HG03565 (cell line): ENCODE measurements around the gene ULK4.
"Not testable (repeated sequence)": the region's sequence is repeated elsewhere in the genome, so short reads cannot be mapped to it uniquely, and the experiment has no call there.

ENCODE experiments used
- ATAC-seq: cut with Tn5 transposase; IDR thresholded peaks from one replicate; pipeline ENCODE4 v1.9.1; 2021; ENCODE audit warnings: mild to moderate bottlenecking, moderate library complexity; ENCODE audit not compliant: unreplicated experiment

Gene ULK4

GRCh38 chr3:41792806-41793205 is 169.1 kb downstream of the ULK4 start:
- no peak for ATAC-seq

DNA sequence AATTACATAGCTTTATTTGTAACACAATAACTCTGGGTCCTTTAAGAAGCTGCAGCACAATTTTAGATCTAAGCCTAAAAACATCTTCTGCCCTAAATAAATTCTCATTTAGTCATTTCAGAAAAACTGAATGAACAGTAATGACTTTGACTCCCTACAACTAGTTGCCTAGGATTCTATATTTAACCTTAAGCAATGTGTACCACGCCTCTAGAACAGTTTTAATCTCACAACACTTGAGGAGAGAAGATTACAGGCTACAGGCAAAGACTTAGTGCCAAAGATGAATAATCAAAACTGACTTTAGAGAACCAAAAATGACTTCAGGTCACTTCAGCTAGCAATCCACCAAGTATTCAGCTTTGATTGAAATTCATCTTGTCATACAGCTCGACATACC is 192.8 kb downstream of the ULK4 start:
- ATAC-seq = no peak

GRCh38 chr3:41768363-41768762 is 193.5 kb downstream of the ULK4 start:
- ATAC-seq = no peak

- not testable (repeated sequence) for ATAC-seq
These were observed 199.0 kb downstream of the ULK4 start for GRCh38 chr3:41762867-41763266.

GRCh38 chr3:41753651-41754050 is 208.3 kb downstream of the ULK4 start:
- no peak for ATAC-seq

- no peak for ATAC-seq
These were observed 210.3 kb downstream of the ULK4 start for GRCh38 chr3:41751597-41751996.

DNA sequence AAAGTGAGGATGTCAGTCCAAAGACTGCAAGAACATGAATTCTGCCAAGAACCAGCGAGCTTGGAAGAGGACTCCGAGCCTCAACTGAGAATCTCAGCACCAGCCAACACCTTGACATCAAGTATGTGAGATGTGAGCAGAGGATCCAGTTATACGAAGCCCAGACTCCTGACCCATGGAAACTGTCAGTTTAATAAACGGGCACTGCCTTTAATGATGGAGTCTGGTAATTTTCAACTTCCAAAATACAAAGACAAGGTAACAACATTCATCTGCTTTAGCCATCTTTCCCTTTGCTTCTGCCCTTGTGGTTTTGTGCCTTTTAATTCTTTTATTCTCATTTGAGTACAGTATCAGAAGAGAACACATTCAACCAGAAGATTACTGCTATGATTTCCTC is 211.9 kb downstream of the ULK4 start:
- no peak for ATAC-seq

DNA sequence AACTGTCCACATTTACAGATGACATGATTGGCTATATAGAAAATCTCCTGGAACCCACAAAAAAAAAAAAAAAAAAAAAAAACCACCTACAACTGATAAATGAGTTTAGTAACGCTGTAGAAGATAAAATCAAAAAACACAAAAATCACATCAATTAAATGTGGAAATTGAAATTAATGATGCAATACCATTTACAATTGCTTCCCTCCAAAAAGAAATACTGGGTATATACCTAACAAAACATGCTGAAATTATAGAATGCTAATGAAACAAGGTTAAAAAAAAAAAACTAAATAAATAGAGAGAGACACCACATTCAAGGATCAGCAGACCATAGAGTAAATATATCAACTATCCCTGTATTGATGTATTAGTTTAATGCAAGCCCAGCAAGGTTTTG is 215.7 kb downstream of the ULK4 start:
- ATAC-seq = no peak

GRCh38 chr3:41742121-41742520 is 219.8 kb downstream of the ULK4 start:
- ATAC-seq = no peak

DNA sequence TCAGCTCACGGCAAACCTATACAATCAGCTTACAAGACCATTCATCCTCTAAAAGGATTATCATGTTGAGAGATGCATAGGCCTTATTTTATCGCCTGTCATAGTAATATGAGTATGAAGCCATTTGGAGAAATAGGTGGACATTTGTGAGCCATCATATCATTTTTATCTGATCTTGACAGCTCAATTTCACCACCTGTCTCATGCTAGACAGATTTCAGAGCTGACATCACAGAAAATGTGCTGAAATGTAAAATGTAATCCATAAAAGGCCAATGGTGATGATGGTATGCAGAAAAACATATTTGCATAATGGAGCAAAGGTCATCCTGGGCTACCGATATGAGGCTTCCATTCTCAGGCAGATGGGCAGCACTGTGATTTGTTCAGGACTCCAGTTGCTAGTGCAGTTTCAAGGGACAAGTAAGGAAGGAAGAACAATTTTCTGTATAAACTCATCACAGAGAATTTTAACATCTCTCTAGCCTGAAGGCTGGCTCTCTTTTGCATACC is 221.5 kb downstream of the ULK4 start:
- no peak for ATAC-seq

GRCh38 chr3:41726891-41727290 is 235.0 kb downstream of the ULK4 start:
- no peak for ATAC-seq

DNA sequence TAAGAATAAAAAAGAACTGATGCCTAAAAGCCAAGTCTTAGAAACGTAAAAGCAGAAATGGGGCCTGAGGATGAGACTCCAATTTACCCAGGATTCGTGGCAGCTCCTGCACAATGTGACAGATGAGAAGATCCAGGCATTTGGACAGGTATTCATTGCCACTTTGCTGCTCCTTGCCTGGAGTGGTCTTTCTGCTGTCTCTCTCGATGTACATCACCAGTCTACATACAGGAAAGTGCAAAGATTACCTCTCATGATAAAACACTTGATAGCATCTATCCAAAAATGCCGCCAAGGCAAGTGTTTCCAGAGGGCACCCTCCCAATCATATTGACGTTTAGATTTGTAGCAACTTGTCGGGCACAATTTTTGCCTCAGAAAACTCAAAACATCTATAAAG is 244.3 kb downstream of the ULK4 start:
- ATAC-seq = no peak

GRCh38 chr3:41716471-41716870 is 245.4 kb downstream of the ULK4 start:
- no peak for ATAC-seq

DNA sequence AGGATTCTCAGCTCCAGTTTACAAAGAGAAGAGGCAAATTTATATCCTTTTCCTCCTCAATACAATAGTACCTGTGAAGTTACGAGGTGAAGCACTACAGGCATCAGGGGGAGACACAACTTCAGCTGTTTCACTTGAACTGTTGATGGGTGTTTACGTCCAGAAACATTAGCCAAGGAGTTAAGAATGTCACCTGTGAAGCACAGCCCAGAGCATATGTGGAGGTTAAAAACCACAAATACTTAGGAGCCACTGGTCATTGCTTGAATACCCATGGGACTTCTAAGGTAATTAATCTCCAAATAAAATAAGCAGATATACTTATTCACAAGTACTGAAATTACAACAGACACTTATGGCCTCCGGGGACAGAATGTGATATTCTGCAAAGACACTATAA is 246.5 kb downstream of the ULK4 start:
- no peak for ATAC-seq

DNA sequence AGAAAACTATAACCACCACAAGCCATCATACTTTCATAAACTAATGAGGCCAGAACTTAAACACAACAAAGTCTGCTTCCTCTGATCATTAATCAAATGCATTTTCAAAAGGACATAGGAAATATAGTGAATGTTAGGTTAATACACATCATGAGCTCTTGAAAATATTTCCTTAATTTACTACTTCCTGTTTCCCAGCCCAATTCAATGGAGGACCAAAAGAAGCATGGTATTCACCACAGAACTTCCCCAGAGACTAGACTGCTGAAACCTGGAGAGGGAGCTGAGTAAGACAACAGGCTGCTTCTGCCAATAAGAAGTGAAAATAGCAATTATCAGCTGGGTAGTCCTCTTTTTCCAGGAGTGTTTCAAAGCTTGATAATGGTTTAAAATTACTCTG is 250.3 kb downstream of the ULK4 start:
- ATAC-seq = no peak

DNA sequence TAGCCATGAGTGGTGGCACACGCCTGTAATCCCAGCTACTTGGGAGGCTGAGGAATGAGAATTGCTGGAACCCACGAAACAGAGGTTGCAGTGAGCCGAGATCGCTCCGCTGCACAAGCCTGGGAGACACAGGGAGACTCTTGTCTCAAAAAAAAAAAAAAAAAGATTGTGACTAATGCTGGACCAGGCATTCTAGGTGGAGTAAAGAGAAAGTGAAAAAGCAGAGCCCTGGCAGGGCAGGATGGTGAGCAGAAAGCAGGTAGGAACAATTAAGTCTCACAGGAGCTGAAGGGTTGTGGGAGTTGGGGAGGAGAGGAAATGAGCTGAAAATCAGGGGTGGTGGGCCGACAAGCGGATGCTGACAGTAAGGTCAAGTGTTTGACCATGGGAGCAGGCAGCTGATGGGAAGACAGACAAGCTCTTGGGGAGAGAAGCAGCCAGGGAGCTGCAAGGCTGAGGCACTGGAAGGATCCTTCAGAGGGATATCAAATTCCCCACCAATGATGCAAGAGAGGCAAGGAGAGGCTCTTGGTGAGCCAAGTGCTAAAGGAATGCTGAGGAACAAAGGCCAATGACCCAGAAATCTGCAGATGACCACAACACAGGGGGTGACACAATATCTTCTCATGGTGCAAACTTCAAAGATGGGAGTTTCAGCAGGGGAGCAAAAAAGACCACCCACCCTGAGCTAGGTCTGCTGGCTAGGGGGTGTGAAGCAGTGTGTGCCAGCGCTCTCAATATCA is 251.1 kb downstream of the ULK4 start:
- no peak for ATAC-seq

DNA sequence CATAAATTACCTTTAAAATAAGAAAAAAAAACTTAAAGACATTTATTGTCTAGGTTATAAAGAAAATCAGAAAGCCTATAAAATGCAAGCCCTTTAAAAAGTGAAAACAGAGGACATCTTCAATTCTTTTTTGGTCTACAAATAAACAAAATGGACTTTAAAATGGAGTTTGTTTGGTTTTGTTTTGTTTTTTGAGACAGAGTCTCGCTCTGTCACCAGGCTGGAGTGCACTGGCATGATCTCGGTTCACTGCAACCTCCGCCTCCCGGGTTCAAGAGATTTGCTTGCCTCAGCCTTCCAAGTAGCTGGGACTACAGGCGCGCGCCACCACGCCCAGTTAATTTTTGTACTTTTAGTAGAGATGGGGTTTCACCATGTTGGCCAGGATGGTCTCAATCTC is 252.7 kb downstream of the ULK4 start:
- not testable (repeated sequence) for ATAC-seq

- no peak for ATAC-seq
These were observed 253.7 kb downstream of the ULK4 start for GRCh38 chr3:41708176-41708575.

DNA sequence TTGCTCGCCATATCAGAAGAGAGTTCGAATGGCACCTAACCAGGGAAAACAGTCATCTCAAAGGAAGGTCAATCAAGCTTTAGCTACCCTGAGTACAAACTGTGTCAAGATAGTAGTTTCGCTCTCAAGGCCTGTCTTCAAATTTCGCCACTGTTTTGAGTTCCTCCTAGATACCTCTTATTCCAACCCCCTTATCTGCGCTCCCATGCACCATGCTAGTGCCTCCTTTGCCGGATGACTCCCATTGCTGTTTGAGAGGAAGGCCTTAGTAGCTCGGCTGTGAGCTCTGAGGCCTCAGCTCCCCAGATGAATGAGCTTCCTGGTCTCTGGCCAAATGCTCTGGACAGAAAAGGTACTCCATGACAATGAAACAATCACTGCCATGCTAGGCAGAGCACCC is 256.0 kb downstream of the ULK4 start:
- no peak for ATAC-seq

DNA sequence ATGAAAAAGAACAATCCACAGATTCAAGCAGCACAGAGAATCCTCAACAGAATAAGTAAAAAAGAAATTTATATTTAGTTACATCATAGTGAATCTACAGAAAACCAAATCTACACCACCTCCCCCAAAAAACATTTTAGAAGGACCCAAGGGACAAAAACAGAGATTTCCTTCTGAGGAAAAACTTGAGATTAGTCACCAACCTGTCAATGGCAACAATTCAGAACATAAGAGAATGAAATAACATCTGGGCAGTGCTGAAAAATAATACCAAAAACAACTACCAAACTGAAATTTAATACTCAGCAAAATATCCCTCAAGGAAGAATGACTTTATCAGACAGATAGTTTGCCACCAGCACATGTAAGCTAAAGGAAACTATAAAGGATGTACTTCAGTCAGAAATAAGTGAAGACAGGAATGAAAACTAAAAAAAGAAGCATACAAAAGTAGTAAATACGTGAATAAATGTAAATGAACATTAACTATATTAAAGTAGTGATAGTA is 260.7 kb downstream of the ULK4 start:
- ATAC-seq = no peak

DNA sequence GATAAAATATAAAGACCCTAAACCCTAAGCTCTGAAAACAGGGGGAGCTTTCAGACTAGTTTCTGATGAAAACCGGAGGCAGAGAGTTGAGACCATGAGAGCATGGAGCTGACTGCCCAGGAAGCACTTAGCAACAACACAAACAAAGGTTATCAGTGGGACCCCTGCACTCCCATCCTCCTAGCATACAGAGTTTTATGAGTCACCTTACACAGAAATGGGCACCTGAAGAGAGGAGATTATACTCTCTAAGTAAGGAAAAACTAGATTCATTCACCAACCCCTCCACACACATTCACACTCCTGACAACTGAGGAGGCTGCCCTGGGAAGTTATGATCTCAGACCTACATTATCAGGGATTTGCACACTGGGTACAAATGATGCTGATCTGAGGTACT is 261.7 kb downstream of the ULK4 start:
- ATAC-seq = no peak

DNA sequence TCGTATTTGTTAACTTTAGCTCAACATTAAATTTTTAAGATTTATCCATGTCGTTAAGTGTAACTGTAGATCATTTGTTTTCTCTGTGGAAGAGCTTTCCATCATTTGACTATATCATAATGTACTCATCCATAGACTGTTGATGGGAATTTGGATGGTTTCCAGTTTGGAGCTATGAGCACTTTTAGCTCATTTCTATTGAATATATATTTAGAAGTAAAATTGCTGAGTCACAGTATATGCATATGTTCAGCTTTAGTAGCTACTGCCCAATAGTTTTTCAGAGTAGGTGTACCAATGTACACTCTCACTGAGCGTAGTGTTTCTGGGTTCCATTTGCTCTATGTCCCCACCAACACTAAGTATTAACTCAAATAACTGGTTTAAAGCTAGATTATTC is 263.0 kb downstream of the ULK4 start:
- no peak for ATAC-seq

DNA sequence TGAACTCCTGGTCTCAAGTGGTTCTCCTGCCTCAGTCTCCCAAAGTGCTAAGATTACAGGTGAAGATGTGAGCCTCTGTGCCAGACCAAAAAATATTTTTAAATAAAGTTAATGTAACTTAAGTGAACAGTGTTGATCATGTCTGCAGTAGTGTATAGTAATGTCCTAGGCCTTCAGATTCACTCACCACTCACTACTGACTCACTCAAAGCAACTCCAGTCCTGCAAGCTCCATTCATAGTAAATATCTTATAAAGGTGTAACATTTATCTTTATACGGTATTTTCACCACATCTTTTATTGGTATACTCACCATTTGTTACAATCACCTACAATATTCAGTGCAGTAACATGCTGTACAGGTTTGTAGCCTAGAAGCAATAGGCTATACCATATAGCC is 264.2 kb downstream of the ULK4 start:
- ATAC-seq = no peak
